Smooth muscle cell (in vitro differentiated cells): ENCODE results near the gene LURAP1L. TPM values are rescaled to one million over a fixed set of nuclear protein-coding genes. Genes with fewer than 3 reads are reported as not detected.
A peak's percentile ranks its signal among the peaks of the same experiment; 100 is the strongest.

Experiments used
- DNase-seq: peaks from one replicate; lab custom pipeline; 2025; ENCODE audit not compliant: unreplicated experiment; lab: John Stamatoyannopoulos, UW
- H2AFZ ChIP-seq: fragments of 200-600 bp; sonication (generic); 2 replicates; pipeline ENCODE4 v1.6.0; 2016; ENCODE audit warnings: antibody characterized with exemption, low read depth, mild to moderate bottlenecking
- H3F3A ChIP-seq: fragments of 200-600 bp; sonication (generic); 2 replicates; pipeline ENCODE4 v1.6.0; 2017; ENCODE audit warnings: antibody characterized with exemption, low read depth
- H3K27ac ChIP-seq: fragments of 200-600 bp; sonication (generic); 2 replicates; pipeline ENCODE4 v1.5.1; 2016; ENCODE audit warnings: low read depth, mild to moderate bottlenecking
- H3K27me3 ChIP-seq: fragments of 200-600 bp; sonication (generic); 2 replicates; pipeline ENCODE4 v1.6.1; 2016; ENCODE audit warnings: low read depth, mild to moderate bottlenecking
- H3K36me3 ChIP-seq: fragments of 200-600 bp; sonication (generic); 2 replicates; pipeline ENCODE4 v1.5.1; 2016; ENCODE audit warnings: low read depth
- H3K4me1 ChIP-seq: fragments of 200-600 bp; sonication (generic); 2 replicates; pipeline ENCODE4 v1.5.1; 2016; ENCODE audit warnings: low read depth
- H3K4me2 ChIP-seq: fragments of 200-600 bp; sonication (generic); 2 replicates; pipeline ENCODE4 v1.6.0; 2016; ENCODE audit warnings: mild to moderate bottlenecking
- H3K4me3 ChIP-seq: fragments of 200-600 bp; sonication (generic); 2 replicates; pipeline ENCODE4 v1.5.1; 2016; ENCODE audit warnings: mild to moderate bottlenecking
- H3K79me2 ChIP-seq: fragments of 200-600 bp; sonication (generic); 2 replicates; pipeline ENCODE4 v1.6.0; 2016; ENCODE audit warnings: low read depth, mild to moderate bottlenecking
- H3K9ac ChIP-seq: fragments of 200-600 bp; sonication (generic); 2 replicates; pipeline ENCODE4 v1.6.0; 2016; ENCODE audit warnings: low read depth
- H3K9me3 ChIP-seq: fragments of 200-600 bp; sonication (generic); replicated peaks from 2 replicates; pipeline ENCODE4 v1.5.1; 2016; ENCODE audit warnings: low read depth
- H4K20me1 ChIP-seq: fragments of 200-600 bp; sonication (generic); 2 replicates; pipeline ENCODE4 v1.6.0; 2016; ENCODE audit warnings: low read depth
- WGBS: methylation state at CpG from one replicate; pipeline ENCODE4 v1.1.7; 2016; ENCODE audit warnings: low lambda C conversion rate; 5-methylcytosine and 5-hydroxymethylcytosine counted together
- polyA plus RNA-seq: library from polyadenylated mRNA; unstranded; fragments of >200 nt; fragmentation: Nextera tagmentation; extraction: Ambion mirVana; gene quantifications from 2 replicates; pipeline ENCODE4 v1.2.1, GENCODE V29; 2016
- total RNA-seq: library from RNA; depleted of rRNA; stranded (reverse); fragments of >200 nt; gene quantifications from 2 replicates; pipeline ENCODE4 v1.2.3, GENCODE V29; 2014
- TF ChIP-seq, protein P1 (sequence below): fragments of 200-600 bp; sonication (generic); IDR thresholded peaks from 2 replicates; pipeline ENCODE4 v1.5.1; 2017; ENCODE audit warnings: borderline replicate concordance, mild to moderate bottlenecking, antibody characterized with exemption; ENCODE audit not compliant: insufficient read depth, poor library complexity, severe bottlenecking

The LURAP1L gene
- total and polyA plus RNA-seq, 2 experiments from 2014 or later = 22.8 to 27.6 TPM

DNA sequence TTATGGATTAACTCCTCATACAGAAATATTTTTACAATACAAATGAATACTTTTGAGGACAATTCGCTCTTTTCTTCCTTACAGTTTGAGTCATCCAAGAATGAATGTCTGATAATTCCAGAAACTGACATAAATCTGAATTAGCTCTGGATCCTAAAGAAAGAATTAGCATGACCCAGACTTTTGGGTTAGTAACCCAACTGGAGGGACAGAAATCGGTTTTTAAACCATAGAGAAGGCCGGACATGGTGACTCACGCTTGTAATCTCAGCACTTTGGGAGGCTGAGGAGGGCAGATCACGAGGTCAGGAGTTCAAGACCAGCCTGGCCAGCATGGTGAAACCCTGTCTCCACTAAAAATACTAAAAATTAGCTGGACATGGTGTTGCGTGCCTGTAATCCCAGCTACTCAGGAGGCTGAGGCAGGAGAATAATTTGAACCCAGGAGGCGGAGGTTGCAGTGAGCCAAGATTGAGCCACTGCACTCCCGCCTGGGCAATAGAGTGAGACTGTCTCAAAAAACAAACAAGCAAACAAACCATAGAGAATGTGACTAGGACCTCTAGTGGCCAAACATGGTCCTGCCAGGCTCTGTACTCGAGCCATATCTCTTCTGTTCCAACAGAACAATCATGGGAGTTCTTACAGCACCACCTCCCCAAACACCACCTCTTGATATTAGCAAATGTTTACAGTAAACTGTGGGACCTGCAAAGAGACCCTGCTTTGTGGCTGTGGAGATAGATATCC lies 44.8 kb downstream of the LURAP1L start:
- TF ChIP-seq, protein P1, sequence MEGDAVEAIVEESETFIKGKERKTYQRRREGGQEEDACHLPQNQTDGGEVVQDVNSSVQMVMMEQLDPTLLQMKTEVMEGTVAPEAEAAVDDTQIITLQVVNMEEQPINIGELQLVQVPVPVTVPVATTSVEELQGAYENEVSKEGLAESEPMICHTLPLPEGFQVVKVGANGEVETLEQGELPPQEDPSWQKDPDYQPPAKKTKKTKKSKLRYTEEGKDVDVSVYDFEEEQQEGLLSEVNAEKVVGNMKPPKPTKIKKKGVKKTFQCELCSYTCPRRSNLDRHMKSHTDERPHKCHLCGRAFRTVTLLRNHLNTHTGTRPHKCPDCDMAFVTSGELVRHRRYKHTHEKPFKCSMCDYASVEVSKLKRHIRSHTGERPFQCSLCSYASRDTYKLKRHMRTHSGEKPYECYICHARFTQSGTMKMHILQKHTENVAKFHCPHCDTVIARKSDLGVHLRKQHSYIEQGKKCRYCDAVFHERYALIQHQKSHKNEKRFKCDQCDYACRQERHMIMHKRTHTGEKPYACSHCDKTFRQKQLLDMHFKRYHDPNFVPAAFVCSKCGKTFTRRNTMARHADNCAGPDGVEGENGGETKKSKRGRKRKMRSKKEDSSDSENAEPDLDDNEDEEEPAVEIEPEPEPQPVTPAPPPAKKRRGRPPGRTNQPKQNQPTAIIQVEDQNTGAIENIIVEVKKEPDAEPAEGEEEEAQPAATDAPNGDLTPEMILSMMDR = peak; percentile 30
- H3K9ac ChIP-seq = no peak overlapping the region
- no peak overlapping the region for H2AFZ ChIP-seq
- no peaks in the 10 kb centered on the region for H3K36me3 ChIP-seq
- peaks cover 8% of the 10 kb centered on the region for H3F3A ChIP-seq
- H3K27me3 ChIP-seq = no peaks in the 10 kb centered on the region
- no peaks in the 10 kb centered on the region for H3K4me1 ChIP-seq
- no peak overlapping the region for H3K4me2 ChIP-seq
- no peaks in the 10 kb centered on the region for H4K20me1 ChIP-seq
- H3K27ac ChIP-seq = peak overlapping the region; percentile 98
- peaks cover 42% of the 10 kb centered on the region for H3K79me2 ChIP-seq
- no peaks in the 10 kb centered on the region for H3K9me3 ChIP-seq
- DNase-seq = no peak
- H3K4me3 ChIP-seq = no peak overlapping the region
- WGBS = 95% methylated on average over 9 of the region's 9 CpGs

DNA sequence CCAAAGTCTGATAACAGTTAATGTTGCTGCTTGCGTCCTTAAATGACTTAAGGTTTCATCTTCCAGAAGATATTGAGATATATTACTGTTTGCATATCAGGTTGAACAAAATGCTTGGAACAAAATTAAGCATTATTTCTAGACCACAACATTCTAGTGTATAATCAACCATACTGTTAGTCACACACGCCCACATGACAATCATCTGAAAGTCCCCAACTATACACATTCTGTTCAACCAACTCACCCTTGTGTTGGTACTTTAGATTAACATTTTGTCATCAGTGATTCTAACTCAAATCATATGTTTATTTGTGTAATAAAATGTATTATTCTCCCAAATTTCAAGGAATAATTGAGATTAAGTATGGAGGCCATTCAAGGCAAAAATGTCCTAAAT lies 47.3 kb downstream of the LURAP1L start:
- DNase-seq = no peak
- Histone ChIP-seq H3K4me3 (no peak overlapping the region), H3K4me2 (peak overlapping the region; percentile 2)

DNA sequence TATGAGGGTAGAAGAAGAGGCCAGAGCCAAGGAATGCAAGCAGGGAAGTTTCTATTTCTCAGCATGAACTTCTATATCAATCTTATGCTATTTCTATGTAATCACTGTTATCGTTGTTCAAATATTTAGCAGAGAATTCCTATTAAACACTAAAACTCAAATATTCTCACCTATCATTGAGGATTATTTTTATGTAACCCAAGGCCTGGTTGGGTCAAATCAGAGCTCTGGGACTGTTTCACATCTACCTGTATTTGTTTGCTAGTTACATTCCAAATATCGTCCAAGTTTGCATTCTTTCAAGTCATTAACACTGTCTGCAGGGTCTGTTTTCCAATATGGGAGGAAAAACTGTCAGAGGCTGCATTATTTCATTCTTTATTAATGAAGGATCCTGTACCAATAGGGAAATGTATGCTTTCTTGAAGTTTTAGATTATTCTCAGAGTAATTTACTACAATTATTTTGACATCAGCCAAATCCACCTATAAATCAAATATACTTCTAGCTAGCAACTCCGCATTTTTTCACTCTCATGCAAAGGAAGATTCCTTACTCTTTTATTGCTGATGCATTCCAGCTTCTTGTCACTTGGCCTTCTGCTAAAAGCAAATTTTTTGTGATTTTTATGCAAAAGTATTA lies 52.2 kb downstream of the LURAP1L start:
- Histone ChIP-seq H3K9ac (no peak overlapping the region), H4K20me1 (no peaks in the 10 kb centered on the region), H3K79me2 (no peaks in the 10 kb centered on the region), H3K36me3 (no peaks in the 10 kb centered on the region), H3K27ac (no peak overlapping the region), H3K4me1 (no peaks in the 10 kb centered on the region), H2AFZ (no peak overlapping the region), H3F3A (no peaks in the 10 kb centered on the region), H3K4me3 (no peak overlapping the region), H3K27me3 (no peaks in the 10 kb centered on the region), H3K9me3 (no peaks in the 10 kb centered on the region), H3K4me2 (no peak overlapping the region)
- WGBS = 80% methylated on average over 3 of the region's 3 CpGs
- TF ChIP-seq, protein P1 = no peak
- DNase-seq = no peak

More for the DNA sequence above, 47.3 kb downstream of the LURAP1L start:
- Histone ChIP-seq H4K20me1 (no peaks in the 10 kb centered on the region), H3K27me3 (no peaks in the 10 kb centered on the region), H3K9me3 (no peaks in the 10 kb centered on the region), H3K9ac (no peak overlapping the region), H3K27ac (peak overlapping the region; percentile 26), H2AFZ (no peak overlapping the region), H3F3A (no peaks in the 10 kb centered on the region), H3K4me1 (no peaks in the 10 kb centered on the region), H3K36me3 (no peaks in the 10 kb centered on the region), H3K79me2 (peaks cover 28% of the 10 kb centered on the region)
- 70% methylated on average over 2 of the region's 2 CpGs for WGBS
- TF ChIP-seq, protein P1 = no peak
